AG20443 (cell line): Measurements from ENCODE around the gene CDH4.

Experiments used
- DNase-seq: peaks from one replicate; pipeline ENCODE4 v3.0.0; 2012; ENCODE audit warnings: low spot score, mixed read lengths

Gene CDH4

DNA sequence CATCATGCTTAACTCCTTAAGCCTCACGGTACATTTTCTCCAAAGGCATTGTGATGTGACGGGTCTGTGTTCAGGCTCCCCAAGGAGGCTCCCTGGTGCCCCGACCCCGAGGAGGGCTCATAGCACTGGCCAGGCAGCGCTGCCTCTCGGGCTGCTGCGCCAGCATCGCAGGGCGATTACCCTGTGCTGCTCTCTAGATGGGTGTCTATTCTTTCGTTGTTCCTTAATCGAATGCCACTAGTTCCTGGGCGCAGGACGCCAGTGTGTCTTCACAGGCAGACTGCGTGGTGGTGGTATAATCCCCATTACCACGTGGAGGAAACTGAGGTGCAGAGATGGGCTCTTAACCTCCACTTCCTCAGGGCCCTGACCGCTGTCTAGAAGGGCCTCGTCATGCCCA lies 267.4 kb downstream of the CDH4 start:
- DNase-seq: no peak

DNA sequence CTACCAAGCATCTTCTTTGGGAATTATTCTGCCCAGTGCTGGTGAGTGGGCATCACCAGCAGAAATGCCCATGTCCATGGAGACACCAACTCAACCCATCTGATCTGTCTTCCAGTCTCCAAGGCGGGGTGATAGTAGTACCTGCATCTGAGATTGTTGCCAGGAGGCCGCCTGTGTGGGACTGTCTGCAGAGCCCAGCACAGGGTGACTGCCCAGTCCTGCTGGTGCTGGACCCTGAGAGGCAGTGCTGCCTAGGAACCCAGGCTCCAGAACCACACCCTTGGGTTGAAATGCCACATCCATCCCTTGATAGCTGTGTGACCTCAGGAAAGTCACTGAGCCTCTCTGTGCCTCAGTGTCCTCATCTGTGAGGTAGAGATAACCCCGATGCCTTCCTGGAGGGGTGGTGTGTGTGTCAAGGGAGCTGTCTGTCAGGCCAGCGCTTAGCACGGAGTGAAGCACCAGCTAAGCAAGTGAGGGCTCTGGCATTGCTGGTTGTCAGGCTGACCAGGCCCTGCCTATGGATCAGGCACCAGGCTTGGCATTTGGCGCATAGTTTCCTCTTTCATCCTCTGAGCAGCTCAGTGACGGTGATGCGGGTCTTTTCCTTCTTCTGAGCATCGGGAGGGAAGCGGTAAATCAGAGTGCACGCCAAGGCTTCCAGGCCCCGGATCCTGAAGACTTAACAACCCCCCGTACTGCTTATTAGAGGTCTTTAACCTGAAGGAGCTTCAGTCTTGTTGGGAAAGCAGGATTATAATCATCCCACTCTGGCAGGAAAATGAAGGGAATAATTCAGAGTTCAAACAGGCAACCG lies 268.2 kb downstream of the CDH4 start:
- no peak for DNase-seq

DNA sequence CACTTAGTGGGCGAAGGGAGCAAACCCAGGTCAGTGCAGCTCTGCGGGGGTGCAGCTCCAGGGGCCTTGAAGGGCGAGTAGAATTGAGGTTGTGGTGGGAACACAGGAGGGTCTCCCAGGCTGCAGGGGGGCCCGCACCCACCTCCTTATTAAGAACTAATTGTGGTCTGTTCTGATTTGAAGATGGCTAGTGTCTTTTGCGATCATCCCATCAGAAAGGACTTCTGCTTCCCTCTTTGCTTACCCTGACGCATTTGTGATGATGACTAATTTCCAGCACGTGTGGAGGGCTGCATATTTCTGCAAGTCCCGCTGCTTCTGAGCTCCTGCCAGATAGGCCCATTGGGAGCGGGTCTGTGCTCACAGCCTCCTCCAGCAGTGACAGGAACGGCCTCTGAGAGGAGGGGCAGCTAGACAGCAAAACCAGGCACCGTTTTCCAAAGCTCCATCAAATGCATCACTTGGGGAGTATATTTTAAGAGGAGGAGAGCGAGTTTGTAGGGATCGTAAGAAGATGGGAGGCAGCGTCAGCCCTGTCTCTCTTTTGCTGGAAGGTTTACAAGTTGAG lies 268.9 kb downstream of the CDH4 start:
- peak; percentile 68 for DNase-seq

DNA sequence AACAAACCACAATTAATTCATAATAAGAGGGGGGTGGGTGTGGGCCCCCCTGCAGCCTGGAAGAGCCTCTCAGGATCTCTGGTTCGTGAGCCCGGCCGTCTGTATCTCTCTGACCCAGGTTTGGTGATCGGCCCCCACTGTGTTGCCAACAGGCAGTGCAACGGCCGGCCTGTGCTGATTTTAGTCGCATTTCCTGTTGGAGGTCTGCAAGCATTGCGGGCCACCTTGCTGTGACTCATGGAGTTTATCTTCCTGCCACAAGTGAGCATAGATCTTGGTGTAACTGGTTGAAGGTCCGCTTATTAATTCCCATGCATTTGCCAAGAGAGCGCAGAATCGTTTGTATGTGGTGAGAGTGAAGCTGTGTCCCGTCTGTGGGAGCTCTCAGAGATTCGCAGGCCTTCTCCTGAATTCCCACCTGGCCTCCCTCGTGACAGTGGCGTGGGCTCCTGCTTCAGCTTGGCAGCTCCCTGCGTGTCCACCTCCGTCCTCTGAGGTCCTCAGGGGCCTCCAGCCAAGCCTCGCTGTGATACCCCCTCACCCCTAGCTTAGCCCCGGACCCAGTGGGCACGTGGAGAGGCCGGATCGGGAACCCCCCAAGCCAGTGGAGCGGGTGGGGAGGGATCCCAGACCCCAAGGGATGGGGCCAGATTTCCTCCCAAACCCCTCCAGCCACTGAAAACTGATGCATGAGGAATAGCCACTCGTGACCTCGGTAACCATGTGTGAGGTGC lies 269.8 kb downstream of the CDH4 start:
- no peak for DNase-seq

DNA sequence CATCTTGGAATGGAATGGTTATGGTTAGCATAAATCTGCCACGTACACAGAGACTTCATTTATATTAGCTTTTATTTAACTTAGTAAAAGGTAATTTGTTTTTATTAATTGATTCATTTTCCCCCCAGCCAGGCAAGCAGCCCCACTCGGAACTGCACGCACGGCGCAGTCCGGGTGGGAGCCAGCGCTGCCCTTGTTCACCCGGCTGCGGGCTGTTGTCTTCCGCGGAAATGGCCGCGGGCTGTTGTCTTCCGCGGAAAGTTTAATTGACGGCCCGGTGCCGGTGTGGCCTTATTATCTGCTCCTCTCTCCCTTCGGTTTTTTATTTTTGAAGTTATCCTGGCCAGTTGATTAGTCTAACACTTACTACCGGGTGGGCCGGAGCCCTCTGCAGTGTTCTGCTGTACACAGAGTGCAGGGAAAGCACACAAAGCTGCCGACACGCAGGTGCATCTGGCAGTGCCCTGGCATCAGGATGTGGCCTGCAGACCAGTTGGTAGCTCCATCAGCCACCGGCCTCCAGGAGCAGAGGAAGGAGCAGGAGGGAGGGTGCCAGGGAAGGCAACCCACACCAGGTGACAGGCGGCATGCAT lies 270.5 kb downstream of the CDH4 start:
- no peak for DNase-seq

DNA sequence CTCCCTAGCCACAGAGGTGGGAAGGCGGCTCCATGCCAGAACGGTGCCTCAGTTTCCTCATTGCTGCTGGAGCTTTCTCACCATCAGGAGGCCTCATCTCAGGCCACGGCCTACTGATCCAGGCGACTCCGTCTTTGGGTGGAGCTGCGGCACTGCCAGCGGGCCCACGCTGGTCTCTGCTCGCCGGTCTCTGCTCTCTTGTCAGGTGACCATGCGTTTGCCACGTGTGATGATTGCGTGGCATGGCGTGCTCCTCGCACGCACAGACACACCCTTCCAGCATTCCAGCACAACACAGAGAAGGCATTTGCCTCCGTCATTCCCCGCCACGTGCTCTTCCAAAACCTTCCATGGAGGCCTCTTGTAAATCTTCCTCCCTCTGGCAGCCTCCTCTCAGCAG lies 271.1 kb downstream of the CDH4 start:
- DNase-seq: no peak

DNA sequence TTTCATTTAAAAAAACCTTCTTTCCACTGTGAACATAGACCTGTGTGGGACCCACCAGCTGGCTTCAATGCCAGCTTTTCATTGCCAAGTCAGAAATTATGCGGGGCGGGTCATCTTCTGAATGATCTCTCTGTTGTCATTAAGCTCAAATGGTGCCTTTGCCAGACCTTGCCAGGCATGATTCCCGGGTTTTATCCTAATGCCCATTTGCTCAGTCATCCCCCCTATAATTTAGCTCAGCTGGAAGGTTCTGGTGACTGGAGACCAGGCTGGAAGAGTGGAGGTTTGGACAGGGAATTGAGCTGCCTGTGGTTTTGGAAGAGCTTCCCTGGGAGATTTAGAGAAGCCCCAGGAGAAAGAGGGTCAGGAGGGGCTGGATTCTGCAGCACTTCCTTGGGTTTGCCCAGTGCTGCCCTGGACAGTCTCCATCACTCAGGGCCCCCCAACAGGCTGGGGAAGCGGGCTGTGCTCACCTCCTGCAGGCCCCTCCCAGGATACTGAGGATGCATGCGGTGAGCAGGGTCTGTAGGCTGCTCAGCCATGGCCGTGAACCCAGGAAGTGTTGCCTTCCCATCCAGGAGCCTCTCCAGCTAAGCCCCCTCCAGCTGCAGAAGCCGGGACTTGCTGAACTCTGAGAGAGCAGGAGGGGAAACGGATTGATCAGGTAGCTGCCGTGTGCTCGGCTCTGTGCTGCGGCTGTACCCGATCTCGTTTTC lies 273.0 kb downstream of the CDH4 start:
- DNase-seq: no peak

DNA sequence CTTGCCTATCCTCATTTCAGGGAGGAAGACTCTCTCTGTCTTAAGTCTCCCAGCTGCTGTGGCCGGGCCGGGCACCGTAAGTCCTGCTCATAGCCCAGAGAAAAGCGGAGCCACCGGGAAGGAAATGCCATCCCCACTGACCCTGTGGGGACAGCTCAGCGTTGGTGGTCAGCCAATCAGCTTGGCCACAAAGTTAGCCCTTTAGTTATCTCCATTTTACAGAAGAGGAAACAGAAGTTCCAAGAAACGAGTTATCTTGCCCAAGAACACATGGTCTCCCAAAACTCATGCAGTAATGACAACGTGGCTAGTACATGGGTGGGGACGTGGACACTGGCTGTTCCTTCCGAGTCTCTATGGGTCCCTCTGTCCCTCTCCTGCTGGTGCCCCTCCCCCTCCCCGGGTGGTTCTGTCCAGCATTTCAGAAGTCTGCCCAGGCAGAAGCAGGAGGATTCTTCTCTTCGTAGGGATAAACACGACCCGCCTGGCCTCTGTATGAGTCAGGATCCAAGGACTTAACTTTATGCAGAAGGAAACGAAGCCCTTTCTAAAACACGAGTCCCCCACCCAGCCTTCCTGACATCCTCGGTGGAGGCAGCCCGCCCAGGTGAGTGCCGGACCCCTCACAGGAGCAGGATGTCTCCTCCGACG lies 273.8 kb downstream of the CDH4 start:
- DNase-seq: no peak

DNA sequence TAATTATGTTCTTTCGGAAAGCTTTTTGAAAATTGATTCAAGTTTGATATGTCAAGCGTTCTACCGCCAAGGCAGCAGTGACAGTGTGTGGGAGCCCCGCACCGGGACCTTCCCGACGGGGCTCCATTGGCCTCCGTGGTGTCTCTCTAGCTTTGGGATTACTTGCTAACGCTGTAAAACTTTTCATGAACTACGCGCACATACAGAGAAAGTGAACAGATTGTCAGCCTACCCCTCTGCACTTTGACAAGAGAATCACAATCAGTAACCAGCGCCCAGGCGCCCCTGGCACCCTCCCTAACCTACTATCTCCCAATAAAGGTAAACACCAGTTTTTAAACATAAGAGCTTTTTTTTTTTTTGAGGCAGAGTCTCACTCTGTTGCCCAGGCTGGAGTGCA lies 274.8 kb downstream of the CDH4 start:
- no peak for DNase-seq

DNA sequence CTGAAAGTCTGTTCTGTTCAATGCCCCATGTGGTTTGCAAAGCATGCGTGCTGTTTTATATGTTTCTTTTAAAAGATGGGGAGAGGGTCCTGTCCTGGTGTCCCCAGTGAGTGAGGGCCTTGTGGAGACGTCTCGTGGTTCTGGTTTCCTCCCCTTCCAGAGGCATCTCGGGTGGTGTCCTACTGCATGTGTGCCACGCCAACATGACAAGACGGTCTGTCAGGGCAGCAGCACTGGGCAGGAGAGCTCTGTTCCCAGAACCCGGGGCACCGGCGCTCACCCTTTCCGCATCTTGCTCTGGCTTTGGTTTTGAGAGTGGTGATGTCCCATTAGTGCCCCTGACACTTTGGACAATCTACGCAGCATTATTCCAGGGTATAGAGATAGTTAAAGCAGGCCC lies 275.6 kb downstream of the CDH4 start:
- DNase-seq: no peak

DNA sequence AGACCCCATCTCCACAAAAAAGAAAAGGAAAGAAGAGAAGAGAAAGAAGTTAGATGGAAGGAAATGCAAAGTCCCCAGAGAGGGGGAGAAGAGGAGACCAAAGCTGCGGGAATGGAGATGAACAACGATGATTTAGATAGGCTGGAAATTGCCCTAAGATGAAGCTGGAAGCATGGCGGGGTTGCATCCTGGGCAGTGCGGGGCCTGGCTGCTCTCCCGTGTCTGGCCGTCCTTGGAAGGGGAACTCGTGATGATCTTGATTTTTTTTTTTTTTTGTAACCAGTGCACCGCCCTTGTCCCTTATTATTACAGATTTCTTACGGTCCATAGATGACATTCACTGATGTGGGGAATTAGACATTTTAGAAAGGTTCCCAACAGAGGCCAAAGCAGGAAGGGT lies 276.5 kb downstream of the CDH4 start:
- no peak for DNase-seq

DNA sequence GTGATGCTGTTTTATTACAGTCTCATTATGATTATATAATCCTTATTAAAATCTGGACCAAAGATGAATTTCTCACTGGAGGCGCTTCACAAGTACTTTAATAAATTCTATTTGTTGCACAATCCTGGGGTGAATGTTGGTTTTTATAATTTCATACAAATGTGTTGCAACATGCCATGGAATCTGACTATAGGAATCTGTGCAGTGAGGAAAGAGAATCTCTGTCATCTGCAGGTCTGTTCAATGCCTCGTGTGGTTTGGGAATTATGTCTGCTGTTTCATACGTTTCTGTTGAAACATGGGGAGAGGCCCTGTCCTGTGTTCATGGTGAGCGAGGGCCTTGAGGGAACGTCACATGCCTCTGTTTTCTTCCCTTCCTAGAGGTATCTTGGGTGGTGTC lies 277.3 kb downstream of the CDH4 start:
- no peak for DNase-seq

DNA sequence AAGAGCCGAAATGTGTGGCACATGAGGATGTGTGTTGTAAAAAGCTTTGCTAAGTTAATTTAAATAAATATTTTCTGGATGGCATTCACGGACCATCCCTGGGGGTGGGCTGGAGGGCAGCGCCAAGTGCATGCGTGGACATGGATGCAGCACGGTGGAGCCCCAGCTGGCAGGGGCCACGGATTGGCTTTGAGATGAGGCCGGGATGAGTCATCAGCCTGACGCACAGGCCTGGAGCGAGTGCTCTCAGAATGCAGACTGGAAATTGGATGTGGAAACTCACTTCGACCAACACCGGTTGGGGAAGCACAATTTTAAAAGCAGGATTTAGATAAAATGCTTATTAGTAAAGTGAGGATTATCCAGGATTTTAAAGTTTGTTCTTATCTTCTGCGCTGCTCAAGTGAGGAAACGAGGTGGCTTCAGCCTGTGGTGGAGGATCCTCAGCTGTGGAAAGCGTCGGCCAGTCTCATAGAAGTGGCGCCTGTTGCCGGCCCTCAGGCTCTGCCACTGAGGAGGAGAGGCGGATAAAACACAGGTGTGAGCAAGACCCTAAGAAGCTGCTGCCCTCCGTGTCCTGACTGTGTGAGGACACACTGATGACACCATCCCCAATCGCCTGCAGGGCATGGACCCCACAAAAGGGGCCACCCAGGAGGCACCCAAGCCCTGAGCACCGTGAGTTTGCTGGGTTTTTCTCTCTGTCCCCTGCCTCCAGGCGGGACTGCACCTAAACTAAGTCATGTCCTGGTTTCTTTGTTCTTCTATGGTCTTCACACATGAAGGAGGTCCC lies 279.7 kb downstream of the CDH4 start:
- no peak for DNase-seq

DNA sequence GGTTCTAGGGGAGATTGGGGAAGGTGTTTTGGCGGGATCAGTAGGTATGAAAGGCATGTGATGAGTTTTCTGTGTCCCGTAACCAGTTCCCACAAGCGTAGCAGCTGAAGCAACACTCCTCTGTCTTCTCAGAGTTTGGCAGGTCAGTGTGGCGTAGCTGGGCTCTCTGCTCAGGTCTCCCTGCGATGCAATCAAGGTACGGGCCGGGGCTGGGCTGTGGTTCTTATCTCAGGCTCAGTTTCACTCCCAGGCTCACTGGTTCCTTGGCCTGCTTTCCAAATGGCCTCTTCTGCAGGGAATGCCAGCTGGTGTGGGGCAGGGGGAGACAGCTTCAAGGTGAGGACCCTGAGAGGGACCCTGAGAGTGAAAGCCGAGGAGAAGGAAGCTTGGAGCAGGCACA lies 280.7 kb downstream of the CDH4 start:
- no peak for DNase-seq

DNA sequence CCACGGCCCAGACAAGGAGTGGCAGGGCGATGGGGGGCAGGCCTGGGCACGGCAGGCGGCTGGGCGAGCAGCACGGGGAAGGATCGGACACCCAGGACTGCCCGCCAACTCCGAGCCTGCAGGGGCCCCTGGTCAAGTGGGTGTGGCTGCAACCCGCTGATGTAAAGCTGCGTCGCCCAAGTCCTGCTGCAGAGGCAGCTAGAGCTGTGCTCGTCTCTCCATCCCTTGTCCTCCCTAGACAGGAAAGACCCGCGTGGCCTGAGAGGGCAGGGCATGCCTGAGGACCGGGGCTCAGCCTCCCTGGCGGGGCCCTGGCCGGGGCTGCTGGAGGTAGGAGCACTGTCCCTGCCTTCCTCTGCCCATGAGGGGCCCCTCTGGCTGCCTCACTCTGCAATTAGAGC lies 281.2 kb downstream of the CDH4 start:
- DNase-seq: no peak

DNA sequence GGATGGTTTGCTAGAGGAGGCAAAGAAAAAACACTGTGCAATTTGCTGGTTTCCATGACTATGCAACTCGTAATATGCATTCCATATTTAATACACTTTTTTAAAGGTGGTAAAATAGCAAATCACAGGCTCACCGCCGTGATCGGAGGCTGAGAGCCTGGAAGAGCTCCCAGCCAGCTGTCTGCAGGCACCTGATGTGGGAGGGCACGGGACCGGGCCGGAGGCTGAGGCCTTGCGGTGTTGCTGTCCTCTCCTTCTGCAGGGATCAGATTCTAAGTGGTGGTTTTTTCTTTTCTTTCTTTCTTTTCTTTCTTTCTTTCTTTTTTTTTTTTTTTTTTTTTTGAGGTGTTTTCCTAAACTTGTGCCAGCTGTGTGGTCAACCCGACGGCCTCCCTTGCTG lies 282.3 kb downstream of the CDH4 start:
- no peak for DNase-seq

DNA sequence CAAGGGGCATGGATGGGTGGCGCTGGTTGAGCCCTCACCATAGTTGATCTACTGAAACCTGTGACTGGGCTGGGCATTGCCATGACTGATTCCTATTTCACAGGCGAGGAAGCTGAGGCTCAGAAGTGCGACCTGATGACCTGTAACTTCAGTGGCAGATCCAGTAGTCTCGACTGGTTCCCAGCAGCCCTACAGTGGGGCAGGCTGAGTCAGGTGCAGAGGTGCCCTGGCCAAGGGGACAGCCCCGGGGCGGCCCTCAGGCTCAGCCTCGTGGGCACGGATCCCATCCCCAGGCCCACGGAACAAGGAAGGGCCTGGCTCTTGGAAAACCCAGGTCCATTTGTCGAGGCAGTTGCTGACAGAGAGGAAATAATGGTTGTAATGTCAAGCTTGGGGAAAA lies 283.0 kb downstream of the CDH4 start:
- DNase-seq: no peak

DNA sequence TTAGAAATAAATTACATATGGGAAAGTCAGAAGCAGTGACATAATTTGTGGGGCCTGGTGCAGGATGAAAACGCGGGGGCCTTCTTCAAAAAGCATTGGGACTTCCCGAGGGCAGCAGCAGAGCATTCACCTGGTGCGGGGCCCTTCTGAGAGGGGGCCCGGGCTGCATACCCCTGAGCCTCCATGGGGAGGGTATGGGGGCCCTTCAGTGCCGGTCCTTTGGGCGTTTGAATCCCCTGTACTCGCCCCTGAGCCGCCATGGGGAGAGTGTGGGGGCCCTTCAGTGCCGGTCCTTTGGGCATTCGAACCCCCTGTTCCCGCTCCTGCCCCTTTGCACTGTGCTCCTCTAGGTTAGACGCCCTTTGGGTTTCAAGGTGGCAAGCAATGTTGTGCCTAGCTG lies 283.5 kb downstream of the CDH4 start:
- DNase-seq: no peak

DNA sequence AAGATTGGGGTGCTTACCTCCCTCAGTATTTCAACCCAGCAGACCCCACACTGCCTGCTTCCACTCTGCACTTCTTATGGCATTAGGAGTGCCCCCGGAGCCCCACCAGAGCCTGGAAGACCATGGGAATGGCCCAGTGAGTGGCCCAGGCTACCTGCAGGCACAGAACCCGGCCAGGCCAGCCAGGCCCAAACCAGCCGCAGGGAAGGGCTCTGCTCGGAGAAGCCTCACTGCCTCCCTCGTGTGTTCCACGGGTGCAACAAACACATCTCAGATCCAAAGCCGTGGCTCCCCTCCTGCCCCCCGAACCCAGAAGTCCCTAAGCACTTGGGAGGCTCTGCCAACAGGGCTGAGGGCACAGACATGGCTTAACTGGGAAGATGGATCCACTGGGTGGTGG lies 283.9 kb downstream of the CDH4 start:
- no peak for DNase-seq

DNA sequence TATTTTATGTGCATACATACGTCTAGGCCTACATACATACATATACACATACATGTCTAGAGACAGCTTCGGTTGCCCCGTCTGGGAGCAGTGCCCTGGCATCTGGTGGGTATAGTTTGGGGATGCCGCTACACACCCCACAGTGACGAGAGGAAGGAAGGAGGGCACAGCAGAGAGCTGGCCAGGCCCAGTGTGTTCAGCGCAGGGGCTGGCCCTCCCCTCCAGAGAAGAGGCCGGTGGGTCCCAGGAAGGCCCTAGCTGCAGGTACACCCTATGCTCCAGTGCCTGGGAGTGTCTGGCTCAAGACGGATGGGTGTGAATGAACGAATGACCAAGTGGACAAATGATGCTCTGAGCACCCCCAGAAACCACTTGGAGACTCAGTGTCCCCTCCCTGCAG lies 284.6 kb downstream of the CDH4 start:
- DNase-seq: no peak
